ENCODE data around the gene CASZ1.

The CASZ1 gene

GRCh38 chr1:10724948-10725847, 71.2 kb downstream of the CASZ1 start:
- no peak for DNase-seq (ENCODE audit: low read depth in 2 of 2)

- no peak for DNase-seq (ENCODE audit: low read depth in 2 of 2)
Observed at GRCh38 chr1:10724511-10724910, 71.9 kb downstream of the CASZ1 start.

GRCh38 chr1:10724052-10724494, 72.4 kb downstream of the CASZ1 start:
- DNase-seq (ENCODE audit: low read depth in 2 of 2): no peak

- no peak for DNase-seq (ENCODE audit: low read depth in 2 of 2)
Observed at GRCh38 chr1:10723317-10723716, 73.1 kb downstream of the CASZ1 start.

- DNase-seq (ENCODE audit: low read depth in 2 of 2): no peak
Observed at GRCh38 chr1:10722803-10723202, 73.6 kb downstream of the CASZ1 start.

- no peak for DNase-seq (ENCODE audit: low read depth in 2 of 2)
Observed at GRCh38 chr1:10721381-10722321, 74.8 kb downstream of the CASZ1 start.

GRCh38 chr1:10720635-10721034, 75.8 kb downstream of the CASZ1 start:
- no peak for DNase-seq (ENCODE audit: low read depth in 2 of 2)

- no peak for DNase-seq (ENCODE audit: low read depth in 2 of 2)
Observed at GRCh38 chr1:10718083-10718415, 78.4 kb downstream of the CASZ1 start.

- no peak for DNase-seq (ENCODE audit: low read depth in 2 of 2)
Observed at GRCh38 chr1:10717296-10718082, 79.0 kb downstream of the CASZ1 start.

- DNase-seq (ENCODE audit: low read depth in 2 of 2): no peak
Observed at GRCh38 chr1:10716840-10717239, 79.6 kb downstream of the CASZ1 start.

GRCh38 chr1:10714337-10715114, 81.9 kb downstream of the CASZ1 start:
- no peak for DNase-seq (ENCODE audit: low read depth in 2 of 2)

GRCh38 chr1:10713614-10714013, 82.8 kb downstream of the CASZ1 start:
- DNase-seq (ENCODE audit: low read depth in 2 of 2): no peak

GRCh38 chr1:10712568-10713362, 83.7 kb downstream of the CASZ1 start:
- DNase-seq (ENCODE audit: low read depth in 2 of 2): no peak

GRCh38 chr1:10710489-10710888, 86.0 kb downstream of the CASZ1 start:
- no peak for DNase-seq (ENCODE audit: low read depth in 2 of 2)

GRCh38 chr1:10709646-10710045, 86.8 kb downstream of the CASZ1 start:
- no peak for DNase-seq (ENCODE audit: low read depth in 2 of 2)

- no peak for DNase-seq (ENCODE audit: low read depth in 2 of 2)
Observed at GRCh38 chr1:10709165-10709564, 87.3 kb downstream of the CASZ1 start.

- DNase-seq (ENCODE audit: low read depth in 2 of 2): no peak
Observed at GRCh38 chr1:10708757-10709156, 87.7 kb downstream of the CASZ1 start.

GRCh38 chr1:10707208-10707607, 89.2 kb downstream of the CASZ1 start:
- DNase-seq (ENCODE audit: low read depth in 2 of 2): no peak

GRCh38 chr1:10706376-10706913, 90.0 kb downstream of the CASZ1 start:
- no peak for DNase-seq (ENCODE audit: low read depth in 2 of 2)

GRCh38 chr1:10705953-10706352, 90.5 kb downstream of the CASZ1 start:
- DNase-seq (ENCODE audit: low read depth in 2 of 2): no peak
